GM19239 (cell line): ENCODE data around the gene MYLK3.
"Not testable (repeated sequence)": the region's sequence is repeated elsewhere in the genome, so short reads cannot be mapped to it uniquely, and the experiment has no call there.

Experiments used
- DNase-seq: peaks from one replicate; pipeline ENCODE4 v3.0.0; 2011; ENCODE audit warnings: low spot score; ENCODE audit not compliant: insufficient read length
- FAIRE-seq: peaks from 2 replicates; lab custom pipeline; 2011; peaks lifted over from hg19 to GRCh38; lab: Jason Lieb, UNC

Gene MYLK3

GRCh38 chr16:46695937-46696336 is 52.2 kb downstream of the MYLK3 start:
- DNase-seq: no peak
- FAIRE-seq: no peak

- DNase-seq: no peak
- FAIRE-seq: no peak
Observed at GRCh38 chr16:46693598-46693997, 54.5 kb downstream of the MYLK3 start.

- DNase-seq: no peak
- peak; percentile 47 for FAIRE-seq
Observed at GRCh38 chr16:46691726-46692125, 56.4 kb downstream of the MYLK3 start.

GRCh38 chr16:46690281-46691178 is 57.6 kb downstream of the MYLK3 start:
- no peak for DNase-seq

GRCh38 chr16:46689365-46690280 is 58.5 kb downstream of the MYLK3 start, which contains the start of gene ORC6:
Gene ORC6 (plus strand): TSS chr16:46689659. CDS start chr16:46689706, 47 bp downstream.
- FAIRE-seq (peak; percentile 70), DNase-seq (peak; percentile 79)

More at GRCh38 chr16:46690281-46691178, 57.6 kb downstream of the MYLK3 start:
- FAIRE-seq: no peak

- FAIRE-seq (peak; percentile 92), DNase-seq (peak; percentile 78)
Observed at GRCh38 chr16:46688654-46689364, 59.3 kb downstream of the MYLK3 start, which contains the start of gene VPS35. Gene VPS35 (minus strand): TSS chr16:46689178. CDS start chr16:46689133, 45 bp downstream.

GRCh38 chr16:46688101-46688653 is 60.0 kb downstream of the MYLK3 start:
- FAIRE-seq (peak; percentile 68), DNase-seq (no peak)

GRCh38 chr16:46687486-46687885 is 60.7 kb downstream of the MYLK3 start:
- no peak for FAIRE-seq
- DNase-seq: no peak

GRCh38 chr16:46686815-46687473 is 61.2 kb downstream of the MYLK3 start:
- FAIRE-seq: no peak
- no peak for DNase-seq

GRCh38 chr16:46681867-46682266 is 66.3 kb downstream of the MYLK3 start:
- peak; percentile 35 for FAIRE-seq
- not testable (repeated sequence) for DNase-seq

GRCh38 chr16:46677943-46678342 is 70.2 kb downstream of the MYLK3 start:
- not testable (repeated sequence) for FAIRE-seq

GRCh38 chr16:46673320-46674013 is 74.7 kb downstream of the MYLK3 start:
- FAIRE-seq (peak; percentile 76), DNase-seq (no peak)

More at GRCh38 chr16:46677943-46678342, 70.2 kb downstream of the MYLK3 start:
- not testable (repeated sequence) for DNase-seq

GRCh38 chr16:46662123-46662522 is 86.0 kb downstream of the MYLK3 start:
- FAIRE-seq: no peak

GRCh38 chr16:46658925-46659324 is 89.2 kb downstream of the MYLK3 start:
- DNase-seq: peak; percentile 72
- FAIRE-seq: peak; percentile 95

More at GRCh38 chr16:46662123-46662522, 86.0 kb downstream of the MYLK3 start:
- DNase-seq: no peak
